Measurements from ENCODE around the gene KLF3. TPM values are rescaled to one million over a fixed set of nuclear protein-coding genes. Genes with fewer than 3 reads are reported as not detected.
A peak's percentile ranks its signal among the peaks of the same experiment; 100 is the strongest.

Gene KLF3
- total and polyA plus RNA-seq, 2 experiments from 2014 or later = 15.0 to 16.5 TPM

- H3K4me1 Mint-ChIP-seq = peaks cover 77% of the 10 kb centered on the region
- peaks cover 98% of the 10 kb centered on the region for H3K79me2 ChIP-seq (replicated peaks; ENCODE audit: insufficient read depth)
- peak; percentile 37 for ATAC-seq
These were observed 9.4 kb downstream of the KLF3 start for GRCh38 chr4:38673130-38673978.

More at GRCh38 chr4:38673130-38673978, 9.4 kb downstream of the KLF3 start:
- no peaks in the 10 kb centered on the region for H3F3A ChIP-seq (replicated peaks; ENCODE audit: low read depth)
- peaks cover 66% of the 10 kb centered on the region for H3K4me1 ChIP-seq (ENCODE audit: insufficient read depth)
- H3K4me3 ChIP-seq = peak overlapping the region; percentile 25
- H2AFZ ChIP-seq = no peak overlapping the region
- no peak overlapping the region; the same call in 1 of the 2 replicates for H3K27ac Mint-ChIP-seq
- no peaks in the 10 kb centered on the region for H3K9me3 Mint-ChIP-seq
- peak overlapping the region; percentile 47 for H3K4me3 Mint-ChIP-seq
- H3K9me2 ChIP-seq (ENCODE audit: insufficient read depth) = no peaks in the 10 kb centered on the region
- H3K27ac ChIP-seq (ENCODE audit: low read depth) = peak overlapping the region; percentile 70
- no peaks in the 10 kb centered on the region; the same call in 1 of the 2 replicates for H4K20me1 ChIP-seq (replicated peaks; ENCODE audit: insufficient read depth)
- TF ChIP-seq EZH2phosphoT487 (IDR thresholded peaks at IDR 0.05; ENCODE audit: unreplicated experiment) (no peak), CREB1 (CRISPR knock-in tag; IDR thresholded peaks at IDR 0.05; ENCODE audit: low read depth) (no peak), STAT1 (IDR thresholded peaks at IDR 0.05; ENCODE audit: unreplicated experiment) (no peak), ZNF331 (CRISPR knock-in tag; IDR thresholded peaks at IDR 0.05; ENCODE audit: low read depth) (no peak), NANOG (IDR thresholded peaks at IDR 0.05; ENCODE audit: borderline replicate concordance) (no peak), JUNB (IDR thresholded peaks at IDR 0.05; ENCODE audit: unreplicated experiment) (no peak), CTCF (conservative IDR thresholded peaks at IDR 0.05; ENCODE audit: low read depth in 2 of 2) (no peak), EZH2 (IDR thresholded peaks at IDR 0.05; ENCODE audit: low read depth, unreplicated experiment) (no peak), POLR2AphosphoS5 (IDR thresholded peaks at IDR 0.05; ENCODE audit: low read depth) (no peak), ZNF114 (CRISPR knock-in tag; IDR thresholded peaks at IDR 0.05) (no peak)
- TF ChIP-seq, protein P1, sequence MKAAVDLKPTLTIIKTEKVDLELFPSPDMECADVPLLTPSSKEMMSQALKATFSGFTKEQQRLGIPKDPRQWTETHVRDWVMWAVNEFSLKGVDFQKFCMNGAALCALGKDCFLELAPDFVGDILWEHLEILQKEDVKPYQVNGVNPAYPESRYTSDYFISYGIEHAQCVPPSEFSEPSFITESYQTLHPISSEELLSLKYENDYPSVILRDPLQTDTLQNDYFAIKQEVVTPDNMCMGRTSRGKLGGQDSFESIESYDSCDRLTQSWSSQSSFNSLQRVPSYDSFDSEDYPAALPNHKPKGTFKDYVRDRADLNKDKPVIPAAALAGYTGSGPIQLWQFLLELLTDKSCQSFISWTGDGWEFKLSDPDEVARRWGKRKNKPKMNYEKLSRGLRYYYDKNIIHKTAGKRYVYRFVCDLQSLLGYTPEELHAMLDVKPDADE (IDR thresholded peaks at IDR 0.05) = no peak
- TF ChIP-seq, protein P2, sequence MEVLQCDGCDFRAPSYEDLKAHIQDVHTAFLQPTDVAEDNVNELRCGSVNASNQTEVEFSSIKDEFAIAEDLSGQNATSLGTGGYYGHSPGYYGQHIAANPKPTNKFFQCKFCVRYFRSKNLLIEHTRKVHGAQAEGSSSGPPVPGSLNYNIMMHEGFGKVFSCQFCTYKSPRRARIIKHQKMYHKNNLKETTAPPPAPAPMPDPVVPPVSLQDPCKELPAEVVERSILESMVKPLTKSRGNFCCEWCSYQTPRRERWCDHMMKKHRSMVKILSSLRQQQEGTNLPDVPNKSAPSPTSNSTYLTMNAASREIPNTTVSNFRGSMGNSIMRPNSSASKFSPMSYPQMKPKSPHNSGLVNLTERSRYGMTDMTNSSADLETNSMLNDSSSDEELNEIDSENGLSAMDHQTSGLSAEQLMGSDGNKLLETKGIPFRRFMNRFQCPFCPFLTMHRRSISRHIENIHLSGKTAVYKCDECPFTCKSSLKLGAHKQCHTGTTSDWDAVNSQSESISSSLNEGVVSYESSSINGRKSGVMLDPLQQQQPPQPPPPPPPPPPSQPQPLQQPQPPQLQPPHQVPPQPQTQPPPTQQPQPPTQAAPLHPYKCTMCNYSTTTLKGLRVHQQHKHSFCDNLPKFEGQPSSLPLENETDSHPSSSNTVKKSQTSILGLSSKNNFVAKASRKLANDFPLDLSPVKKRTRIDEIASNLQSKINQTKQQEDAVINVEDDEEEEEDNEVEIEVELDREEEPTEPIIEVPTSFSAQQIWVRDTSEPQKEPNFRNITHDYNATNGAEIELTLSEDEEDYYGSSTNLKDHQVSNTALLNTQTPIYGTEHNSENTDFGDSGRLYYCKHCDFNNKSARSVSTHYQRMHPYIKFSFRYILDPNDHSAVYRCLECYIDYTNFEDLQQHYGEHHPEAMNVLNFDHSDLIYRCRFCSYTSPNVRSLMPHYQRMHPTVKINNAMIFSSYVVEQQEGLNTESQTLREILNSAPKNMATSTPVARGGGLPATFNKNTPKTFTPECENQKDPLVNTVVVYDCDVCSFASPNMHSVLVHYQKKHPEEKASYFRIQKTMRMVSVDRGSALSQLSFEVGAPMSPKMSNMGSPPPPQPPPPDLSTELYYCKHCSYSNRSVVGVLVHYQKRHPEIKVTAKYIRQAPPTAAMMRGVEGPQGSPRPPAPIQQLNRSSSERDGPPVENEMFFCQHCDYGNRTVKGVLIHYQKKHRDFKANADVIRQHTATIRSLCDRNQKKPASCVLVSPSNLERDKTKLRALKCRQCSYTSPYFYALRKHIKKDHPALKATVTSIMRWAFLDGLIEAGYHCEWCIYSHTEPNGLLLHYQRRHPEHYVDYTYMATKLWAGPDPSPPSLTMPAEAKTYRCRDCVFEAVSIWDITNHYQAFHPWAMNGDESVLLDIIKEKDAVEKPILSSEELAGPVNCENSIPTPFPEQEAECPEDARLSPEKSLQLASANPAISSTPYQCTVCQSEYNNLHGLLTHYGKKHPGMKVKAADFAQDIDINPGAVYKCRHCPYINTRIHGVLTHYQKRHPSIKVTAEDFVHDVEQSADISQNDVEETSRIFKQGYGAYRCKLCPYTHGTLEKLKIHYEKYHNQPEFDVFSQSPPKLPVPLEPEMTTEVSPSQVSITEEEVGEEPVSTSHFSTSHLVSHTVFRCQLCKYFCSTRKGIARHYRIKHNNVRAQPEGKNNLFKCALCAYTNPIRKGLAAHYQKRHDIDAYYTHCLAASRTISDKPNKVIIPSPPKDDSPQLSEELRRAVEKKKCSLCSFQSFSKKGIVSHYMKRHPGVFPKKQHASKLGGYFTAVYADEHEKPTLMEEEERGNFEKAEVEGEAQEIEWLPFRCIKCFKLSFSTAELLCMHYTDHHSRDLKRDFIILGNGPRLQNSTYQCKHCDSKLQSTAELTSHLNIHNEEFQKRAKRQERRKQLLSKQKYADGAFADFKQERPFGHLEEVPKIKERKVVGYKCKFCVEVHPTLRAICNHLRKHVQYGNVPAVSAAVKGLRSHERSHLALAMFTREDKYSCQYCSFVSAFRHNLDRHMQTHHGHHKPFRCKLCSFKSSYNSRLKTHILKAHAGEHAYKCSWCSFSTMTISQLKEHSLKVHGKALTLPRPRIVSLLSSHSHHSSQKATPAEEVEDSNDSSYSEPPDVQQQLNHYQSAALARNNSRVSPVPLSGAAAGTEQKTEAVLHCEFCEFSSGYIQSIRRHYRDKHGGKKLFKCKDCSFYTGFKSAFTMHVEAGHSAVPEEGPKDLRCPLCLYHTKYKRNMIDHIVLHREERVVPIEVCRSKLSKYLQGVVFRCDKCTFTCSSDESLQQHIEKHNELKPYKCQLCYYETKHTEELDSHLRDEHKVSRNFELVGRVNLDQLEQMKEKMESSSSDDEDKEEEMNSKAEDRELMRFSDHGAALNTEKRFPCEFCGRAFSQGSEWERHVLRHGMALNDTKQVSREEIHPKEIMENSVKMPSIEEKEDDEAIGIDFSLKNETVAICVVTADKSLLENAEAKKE (CRISPR knock-in tag; IDR thresholded peaks at IDR 0.05) = no peak
- TF ChIP-seq, protein P3, sequence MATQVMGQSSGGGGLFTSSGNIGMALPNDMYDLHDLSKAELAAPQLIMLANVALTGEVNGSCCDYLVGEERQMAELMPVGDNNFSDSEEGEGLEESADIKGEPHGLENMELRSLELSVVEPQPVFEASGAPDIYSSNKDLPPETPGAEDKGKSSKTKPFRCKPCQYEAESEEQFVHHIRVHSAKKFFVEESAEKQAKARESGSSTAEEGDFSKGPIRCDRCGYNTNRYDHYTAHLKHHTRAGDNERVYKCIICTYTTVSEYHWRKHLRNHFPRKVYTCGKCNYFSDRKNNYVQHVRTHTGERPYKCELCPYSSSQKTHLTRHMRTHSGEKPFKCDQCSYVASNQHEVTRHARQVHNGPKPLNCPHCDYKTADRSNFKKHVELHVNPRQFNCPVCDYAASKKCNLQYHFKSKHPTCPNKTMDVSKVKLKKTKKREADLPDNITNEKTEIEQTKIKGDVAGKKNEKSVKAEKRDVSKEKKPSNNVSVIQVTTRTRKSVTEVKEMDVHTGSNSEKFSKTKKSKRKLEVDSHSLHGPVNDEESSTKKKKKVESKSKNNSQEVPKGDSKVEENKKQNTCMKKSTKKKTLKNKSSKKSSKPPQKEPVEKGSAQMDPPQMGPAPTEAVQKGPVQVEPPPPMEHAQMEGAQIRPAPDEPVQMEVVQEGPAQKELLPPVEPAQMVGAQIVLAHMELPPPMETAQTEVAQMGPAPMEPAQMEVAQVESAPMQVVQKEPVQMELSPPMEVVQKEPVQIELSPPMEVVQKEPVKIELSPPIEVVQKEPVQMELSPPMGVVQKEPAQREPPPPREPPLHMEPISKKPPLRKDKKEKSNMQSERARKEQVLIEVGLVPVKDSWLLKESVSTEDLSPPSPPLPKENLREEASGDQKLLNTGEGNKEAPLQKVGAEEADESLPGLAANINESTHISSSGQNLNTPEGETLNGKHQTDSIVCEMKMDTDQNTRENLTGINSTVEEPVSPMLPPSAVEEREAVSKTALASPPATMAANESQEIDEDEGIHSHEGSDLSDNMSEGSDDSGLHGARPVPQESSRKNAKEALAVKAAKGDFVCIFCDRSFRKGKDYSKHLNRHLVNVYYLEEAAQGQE (IDR thresholded peaks at IDR 0.05; ENCODE audit: unreplicated experiment) = no peak
- peak; percentile 62 for DNase-seq (ENCODE audit: low spot score)
- H3K36me3 ChIP-seq (ENCODE audit: insufficient read depth) = no peaks in the 10 kb centered on the region
- peak overlapping the region; percentile 64 for H3K4me2 ChIP-seq
- H3K27me3 ChIP-seq (ENCODE audit: insufficient read depth) = no peaks in the 10 kb centered on the region
- H3K27me3 Mint-ChIP-seq (ENCODE audit: insufficient read depth, low read depth, poor library complexity) = peaks cover 14% of the 10 kb centered on the region
- peaks cover 13% of the 10 kb centered on the region for H3K36me3 Mint-ChIP-seq (ENCODE audit: low read depth)
